Measurements from ENCODE around the gene AOC3. TPM values are rescaled to one million over a fixed set of nuclear protein-coding genes. Genes with fewer than 3 reads are reported as not detected.
"Not testable (repeated sequence)": the region's sequence is repeated elsewhere in the genome, so short reads cannot be mapped to it uniquely, and the experiment has no call there.

Gene AOC3
- total RNA-seq, 6 experiments from 2014 or later: 3.9 to 14.9 (median 7.1) TPM

- no peak for TF ChIP-seq CTCF (IDR thresholded peaks at IDR 0.05)
- TF ChIP-seq POLR2A (IDR thresholded peaks at IDR 0.05): no peak
- peaks cover 0 to 28% (median 9%) of the 10 kb centered on the region in 4 donors for H3K4me1 ChIP-seq
- WGBS (ENCODE audit: insufficient coverage, low coverage, low lambda C conversion rate, missing lambda C conversion rate): 60% methylated on average over 4 of the region's 4 CpGs
- intact Hi-C loops (cut with DNase I): no loop called here
- no peaks in the 10 kb centered on the region for H3K36me3 ChIP-seq
- H3K27me3 ChIP-seq: no peaks in the 10 kb centered on the region
- DNase-seq (no peak), ATAC-seq (no peak)
- H3K9me3 ChIP-seq: no peaks in the 10 kb centered on the region
- H3K4me3 ChIP-seq: peak overlapping the region in 2 of 3 donors; percentile 17 to 27
- peak overlapping the region in 2 of 3 donors; percentile 20 to 29 for H3K27ac ChIP-seq
These were observed 2.0 kb downstream of the AOC3 start for GRCh38 chr17:42853004-42853403.

GRCh38 chr17:42853597-42853967 lies 2.6 kb downstream of the AOC3 start:
- Histone ChIP-seq H3K36me3 (no peaks in the 10 kb centered on the region), H3K27me3 (no peaks in the 10 kb centered on the region), H3K4me1 (peaks cover 0 to 28% (median 9%) of the 10 kb centered on the region in 4 donors), H3K4me3 (peak overlapping the region in 1 of 3 donors; percentile 27), H3K27ac (no peak overlapping the region), H3K9me3 (no peaks in the 10 kb centered on the region)
- no peak for TF ChIP-seq CTCF (IDR thresholded peaks at IDR 0.05)
- TF ChIP-seq POLR2A (IDR thresholded peaks at IDR 0.05): no peak
- DNase-seq (no peak), ATAC-seq (no peak)
- intact Hi-C loops (cut with DNase I): no loop called here
- 71% methylated on average over 5 of the region's 5 CpGs for WGBS (ENCODE audit: insufficient coverage, low coverage, low lambda C conversion rate, missing lambda C conversion rate)

GRCh38 chr17:42853968-42854790 lies 3.2 kb downstream of the AOC3 start:
- Histone ChIP-seq H3K36me3 (no peaks in the 10 kb centered on the region), H3K9me3 (no peaks in the 10 kb centered on the region), H3K27ac (no peak overlapping the region), H3K4me3 (no peak overlapping the region), H3K27me3 (no peaks in the 10 kb centered on the region), H3K4me1 (peaks cover 0 to 27% (median 9%) of the 10 kb centered on the region in 4 donors)
- DNase-seq: no peak
- TF ChIP-seq CTCF (IDR thresholded peaks at IDR 0.05) (no peak), POLR2A (IDR thresholded peaks at IDR 0.05) (no peak)
- intact Hi-C loops (cut with DNase I): no loop called here
- 64% methylated on average over 3 of the region's 15 CpGs for WGBS (ENCODE audit: insufficient coverage, low coverage, low lambda C conversion rate, missing lambda C conversion rate)
- ATAC-seq: no peak

GRCh38 chr17:42855048-42855596 lies 4.1 kb downstream of the AOC3 start:
- H3K27ac ChIP-seq: no peak overlapping the region
- intact Hi-C loops (cut with DNase I): no loop called here
- peaks cover 0 to 17% (median 4%) of the 10 kb centered on the region in 4 donors for H3K4me1 ChIP-seq
- no peaks in the 10 kb centered on the region for H3K36me3 ChIP-seq
- H3K27me3 ChIP-seq: no peaks in the 10 kb centered on the region
- H3K9me3 ChIP-seq: no peaks in the 10 kb centered on the region
- WGBS (ENCODE audit: insufficient coverage, low coverage, low lambda C conversion rate, missing lambda C conversion rate): 14% methylated on average over 6 of the region's 8 CpGs
- TF ChIP-seq CTCF (IDR thresholded peaks at IDR 0.05) (no peak), POLR2A (IDR thresholded peaks at IDR 0.05) (no peak)
- ATAC-seq (peak; percentile 80 to 91 (median 88)), DNase-seq (peak; percentile 83 to 87 (median 85))
- H3K4me3 ChIP-seq: no peak overlapping the region

GRCh38 chr17:42856093-42856492 lies 5.1 kb downstream of the AOC3 start:
- H3K36me3 ChIP-seq; intact Hi-C loops (cut with DNase I); H3K27me3 ChIP-seq; ATAC-seq; DNase-seq; H3K27ac ChIP-seq; H3K4me3 ChIP-seq; H3K9me3 ChIP-seq: not testable (repeated sequence)
- H3K4me1 ChIP-seq: peaks cover 0 to 11% (median 4%) of the 10 kb centered on the region in 4 donors
- WGBS (ENCODE audit: insufficient coverage, low coverage, low lambda C conversion rate, missing lambda C conversion rate): 40% methylated on average over 1 of the region's 8 CpGs

GRCh38 chr17:42856516-42856915 lies 5.5 kb downstream of the AOC3 start:
- not testable (repeated sequence) for H3K27ac ChIP-seq

More at GRCh38 chr17:42856516-42856915, 5.5 kb downstream of the AOC3 start:
- H3K4me3 ChIP-seq; intact Hi-C loops (cut with DNase I); H3K27me3 ChIP-seq; DNase-seq; H3K36me3 ChIP-seq; H3K9me3 ChIP-seq: not testable (repeated sequence)
- ATAC-seq: peak in 2 of 4 donors; percentile 39 to 48
- H3K4me1 ChIP-seq: peaks cover 0 to 11% (median 4%) of the 10 kb centered on the region in 4 donors
- 49% methylated on average over 6 of the region's 8 CpGs for WGBS (ENCODE audit: insufficient coverage, low coverage, low lambda C conversion rate, missing lambda C conversion rate)

Data from right lobe of liver (tissue), 6 donors.